Tibial nerve (tissue), 4 donors: ENCODE data around the gene CFL1.

Source experiments
- CTCF ChIP-seq, 5 experiments: fragments of 200-600 bp in 3 of 5; fragments of 450-650 bp in 2 of 5; sonication (generic) in 3 of 5; IDR thresholded peaks; one replicate each; pipeline ENCODE4 v1.5.1; 2016 to 2019; ENCODE audit warnings: antibody characterized with exemption in 5 of 5, mild to moderate bottlenecking in 3 of 5, moderate library complexity in 2 of 5
- EP300 ChIP-seq, 2 donors: sonication (generic); formaldehyde crosslinking; IDR thresholded peaks; one replicate each; pipeline ENCODE4 v1.6.1; 2017; ENCODE audit warnings: antibody characterized with exemption in 2 of 2, mild to moderate bottlenecking in 1 of 2
- POLR2A ChIP-seq, 2 donors: fragments of 450-650 bp; IDR thresholded peaks; one replicate each; pipeline ENCODE4 v1.6.1; 2017; ENCODE audit warnings: antibody characterized with exemption in 2 of 2, mild to moderate bottlenecking in 2 of 2, moderate library complexity in 2 of 2

GRCh38 chr11:65869643-65870306, 11.8 kb upstream of the CFL1 start:
- no peak for TF ChIP-seq EP300 (IDR thresholded peaks at IDR 0.05)
- no peak for TF ChIP-seq CTCF (IDR thresholded peaks at IDR 0.05)
- TF ChIP-seq POLR2A (IDR thresholded peaks at IDR 0.05) = no peak
